ENCODE measurements around the gene SPAG9.
"Not testable (repeated sequence)": the region's sequence is repeated elsewhere in the genome, so short reads cannot be mapped to it uniquely, and the experiment has no call there.

The SPAG9 gene

GRCh38 chr17:50953518-50953830 lies 167.2 kb downstream of the SPAG9 start:
- no peak for FAIRE-seq

GRCh38 chr17:50952889-50953288 lies 167.8 kb downstream of the SPAG9 start:
- no peak for FAIRE-seq

DNA sequence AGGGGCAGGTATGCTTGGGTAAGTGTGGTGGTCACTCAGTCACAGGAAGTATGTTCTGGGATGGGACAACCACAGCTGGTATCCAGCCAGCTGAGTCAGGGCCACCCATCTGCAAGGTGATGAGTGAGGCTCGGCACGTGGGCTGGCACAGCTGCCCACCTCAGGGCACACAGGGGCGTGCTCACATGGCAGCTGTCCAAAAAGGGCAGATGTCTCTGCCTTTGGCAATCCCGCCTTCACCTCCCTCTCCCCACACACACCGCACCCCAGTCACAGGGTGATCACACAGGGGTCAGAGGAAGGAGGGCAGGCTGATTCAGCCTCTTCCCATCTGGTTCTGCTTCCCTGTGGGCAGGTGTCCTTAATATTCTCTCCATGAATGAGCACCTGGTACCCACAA lies 168.7 kb downstream of the SPAG9 start:
- FAIRE-seq, result no peak

- no peak for FAIRE-seq
These were observed 170.4 kb downstream of the SPAG9 start for GRCh38 chr17:50949989-50950877.

DNA sequence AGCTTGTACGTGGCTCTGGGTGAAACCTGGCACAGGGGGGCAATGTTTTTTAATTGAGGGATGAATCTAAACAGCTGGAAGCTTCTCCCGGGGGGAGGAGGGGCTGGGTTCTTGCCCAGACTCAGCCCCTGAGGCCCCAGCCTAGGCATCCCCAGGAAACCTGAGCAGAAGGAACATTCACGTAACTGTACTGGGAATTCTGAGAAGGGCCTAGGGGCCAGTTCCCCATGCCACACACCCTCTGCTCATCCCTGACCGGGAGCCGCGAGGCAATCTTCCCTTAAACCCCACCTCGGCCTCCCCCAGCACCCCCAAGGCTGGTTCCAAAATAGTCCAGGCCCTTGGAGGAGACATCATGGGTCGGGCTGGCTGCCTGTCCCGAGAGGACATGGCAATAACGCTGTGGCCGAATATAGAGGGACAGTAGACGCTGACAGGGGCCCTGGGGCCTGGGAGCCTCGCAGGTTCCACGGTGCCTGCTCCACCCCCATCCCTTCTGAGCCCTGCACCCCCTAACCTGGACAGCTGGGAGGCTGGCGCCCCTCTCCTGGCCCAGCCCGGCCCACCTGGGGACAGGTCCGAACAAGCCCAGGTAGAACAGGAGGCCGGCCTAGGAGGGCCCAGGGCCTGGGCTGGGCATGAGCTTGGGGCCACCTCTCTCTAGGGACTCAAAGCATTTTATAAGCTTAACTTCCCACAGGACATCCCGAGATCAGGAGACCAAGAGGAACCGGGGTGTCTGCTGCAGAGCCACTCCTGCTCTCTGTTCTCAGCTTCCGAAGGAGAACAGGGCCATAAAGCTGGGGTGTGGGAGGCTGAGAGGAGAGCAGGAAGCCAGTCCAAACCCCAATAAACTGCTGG lies 171.3 kb downstream of the SPAG9 start:
- no peak for FAIRE-seq

- FAIRE-seq, result no peak
These were observed 172.0 kb downstream of the SPAG9 start for GRCh38 chr17:50948711-50949110.

DNA sequence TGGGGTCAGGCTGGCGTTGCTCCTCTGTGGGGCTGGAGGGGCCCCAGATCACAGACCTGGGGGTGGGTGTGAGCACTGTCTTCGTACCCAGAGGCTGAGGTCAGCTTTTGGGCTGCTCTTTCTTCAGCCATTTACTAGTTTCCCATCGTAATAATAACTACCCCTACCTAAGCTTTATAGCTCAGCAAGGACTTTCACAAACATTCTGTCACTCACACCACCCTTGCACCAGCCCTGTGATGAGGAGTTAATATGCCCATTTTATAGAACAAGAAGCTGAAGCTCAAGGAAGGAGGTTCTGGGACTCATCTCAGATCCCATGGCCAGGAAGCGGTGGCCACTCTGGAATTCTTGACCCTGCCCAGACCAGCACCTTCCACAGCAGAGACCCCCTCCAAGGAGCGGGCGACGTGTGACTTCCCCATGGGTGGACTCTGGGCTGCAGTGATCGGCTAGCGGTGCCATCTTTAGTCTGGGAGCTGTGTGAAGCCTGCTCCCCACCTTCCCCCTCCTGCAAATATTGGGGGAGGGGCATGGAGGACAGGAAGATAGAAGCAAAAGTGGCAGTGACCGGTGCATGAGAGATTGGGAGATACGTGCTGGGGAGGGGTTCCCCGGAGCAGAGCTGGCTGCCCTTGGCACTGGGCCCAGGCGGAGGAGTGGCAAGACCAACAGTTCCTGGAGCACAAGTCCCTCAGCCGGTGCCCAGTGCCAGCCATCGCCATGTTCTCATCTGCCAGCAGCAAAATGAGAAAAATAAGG lies 172.7 kb downstream of the SPAG9 start:
- no peak for FAIRE-seq

- no peak for FAIRE-seq
These were observed 173.5 kb downstream of the SPAG9 start for GRCh38 chr17:50946891-50947781.

GRCh38 chr17:50946223-50946890 lies 174.3 kb downstream of the SPAG9 start:
- no peak for FAIRE-seq

- no peak for FAIRE-seq
These were observed 174.9 kb downstream of the SPAG9 start for GRCh38 chr17:50945779-50946222.

DNA sequence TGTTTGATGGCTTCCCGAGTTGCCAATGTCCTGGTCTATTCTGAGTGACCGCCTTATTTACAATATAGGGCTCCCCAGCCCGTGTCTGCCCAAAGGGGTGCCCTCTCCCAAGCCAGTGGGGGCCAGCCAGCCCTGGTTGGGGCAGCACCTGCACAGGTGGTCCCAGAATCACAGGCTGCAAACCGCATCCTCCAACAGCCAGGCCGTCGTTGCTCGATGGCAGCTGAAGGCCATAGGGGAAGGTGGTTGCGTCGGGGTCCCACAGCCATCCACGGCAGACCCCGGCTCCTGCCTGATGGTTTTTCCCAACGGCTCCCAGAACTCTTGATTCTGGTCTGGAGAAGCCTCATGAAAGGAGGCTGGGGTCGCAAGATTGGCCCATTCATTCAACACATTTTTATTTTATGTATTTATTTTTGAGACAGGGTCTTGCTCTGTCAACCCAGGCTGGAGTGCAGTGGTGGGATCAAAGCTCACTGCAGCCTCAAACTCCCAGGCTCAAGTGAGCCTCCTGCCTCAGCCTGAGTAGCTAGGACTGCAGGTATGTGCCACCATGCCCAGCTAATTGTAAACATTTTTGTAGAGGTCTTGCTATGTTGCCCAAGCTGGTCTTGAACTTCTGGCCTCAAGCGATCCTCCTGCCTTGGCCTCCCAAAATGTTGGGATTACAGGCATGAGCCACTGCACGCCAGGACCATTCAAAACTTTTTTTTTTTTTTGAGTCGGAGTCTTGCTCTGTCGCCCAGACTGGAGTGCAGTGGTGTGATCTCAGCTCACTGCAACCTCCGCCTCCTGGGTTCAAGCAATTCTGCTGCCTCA lies 175.6 kb downstream of the SPAG9 start:
- no peak for FAIRE-seq

GRCh38 chr17:50944054-50944901 lies 176.4 kb downstream of the SPAG9 start:
- no peak for FAIRE-seq

GRCh38 chr17:50943575-50943933 lies 177.1 kb downstream of the SPAG9 start:
- no peak for FAIRE-seq

- not testable (repeated sequence) for FAIRE-seq
These were observed 179.0 kb downstream of the SPAG9 start for GRCh38 chr17:50941676-50942048.

- no peak for FAIRE-seq
These were observed 180.6 kb downstream of the SPAG9 start for GRCh38 chr17:50939795-50940684.

GRCh38 chr17:50939542-50939794 lies 181.2 kb downstream of the SPAG9 start:
- no peak for FAIRE-seq

- FAIRE-seq, result no peak
These were observed 181.7 kb downstream of the SPAG9 start for GRCh38 chr17:50938821-50939541.

DNA sequence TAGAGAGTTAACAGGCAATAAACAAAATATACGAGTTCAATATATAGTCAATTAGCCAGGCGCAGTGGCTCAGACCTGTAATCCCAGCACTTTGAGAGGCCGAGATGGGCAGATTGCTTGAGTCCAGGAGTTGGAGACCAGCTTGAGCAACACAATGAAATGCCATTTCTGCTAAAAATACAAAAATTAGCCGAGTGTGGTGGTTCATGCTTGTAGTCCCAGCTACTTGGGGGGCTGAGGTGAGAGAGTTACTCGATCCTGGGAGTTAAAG lies 184.7 kb downstream of the SPAG9 start:
- FAIRE-seq, result no peak
